H4 (cell line): Measurements from ENCODE around the gene ZNF610. TPM values are rescaled to one million over a fixed set of nuclear protein-coding genes. Genes with fewer than 3 reads are reported as not detected.

Experiments
- DNase-seq: peaks from one replicate; pipeline ENCODE4 v3.0.0-alpha.2; 2015; ENCODE audit warnings: low spot score
- total RNA-seq: library from RNA; depleted of rRNA; stranded (reverse); fragments of >200 nt; shearing (Covaris generic); gene quantifications from 2 replicates; pipeline ENCODE4 v1.2.3, GENCODE V29; 2014; rRNA removed

The ZNF610 gene
- total RNA-seq, 1 experiment from 2014 or later = 1.1 TPM

DNA sequence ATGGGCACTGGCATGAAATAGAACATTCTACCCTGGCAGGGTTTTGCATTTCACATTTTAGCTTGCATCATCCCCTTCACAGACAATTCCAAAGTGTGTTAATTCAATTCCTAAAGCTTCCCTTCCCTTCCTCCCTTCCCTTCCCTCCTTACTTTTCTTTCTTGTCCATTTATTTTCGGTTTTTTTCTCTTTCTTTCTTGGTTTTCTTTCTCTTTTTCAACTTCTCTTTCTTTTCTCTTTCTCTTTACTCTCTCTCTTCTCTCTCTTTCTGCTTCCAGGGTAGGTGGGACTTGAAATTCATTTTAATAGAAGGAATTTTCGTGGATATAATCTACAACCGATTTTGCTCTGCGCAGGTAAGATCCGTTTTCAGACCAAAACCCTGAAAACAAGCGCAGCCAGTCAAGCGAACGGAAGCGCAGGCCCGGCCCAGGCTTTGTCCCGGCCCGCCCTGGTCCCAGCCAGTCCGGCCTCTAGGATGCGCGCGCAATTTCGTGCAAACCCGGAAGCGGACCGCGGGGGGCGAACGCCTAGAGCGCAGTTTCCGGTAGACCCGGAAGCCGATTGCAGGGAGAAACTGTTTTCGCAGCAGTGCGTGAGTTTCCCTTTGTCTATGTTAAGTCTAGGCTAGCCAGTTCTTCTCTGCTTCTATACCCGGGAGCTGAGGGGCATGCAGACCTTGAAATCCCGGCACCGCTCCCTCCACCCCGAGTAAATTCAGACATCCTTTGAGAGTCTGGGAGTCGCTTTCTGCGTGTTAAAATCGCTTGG, 61.5 kb downstream of the ZNF610 start, which contains the start of gene ZNF528:
ZNF528 (plus strand) TSS at position 540 of the 771 bp plus-strand sequence. CDS start 4,165 bp downstream, outside the sequence.
- DNase-seq = peak; percentile 93

DNA sequence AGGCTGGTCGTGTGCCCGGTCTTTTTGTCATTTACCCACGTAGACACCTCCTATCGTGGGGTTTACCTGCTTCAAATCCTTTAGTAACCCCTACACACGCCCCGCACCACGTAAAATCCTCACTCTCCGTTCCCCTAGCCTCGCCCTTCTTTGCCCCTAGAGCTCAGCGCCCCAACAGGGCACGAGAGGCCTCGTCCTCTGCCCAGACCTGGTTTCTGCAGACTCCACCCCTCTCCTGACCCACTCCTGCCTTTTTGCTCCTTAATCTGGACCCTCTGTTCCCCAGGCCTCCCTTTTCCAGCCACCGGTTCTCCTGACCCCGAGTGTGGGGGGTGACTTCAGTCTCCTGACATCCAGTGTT, 62.0 kb downstream of the ZNF610 start:
- DNase-seq = no peak

- no peak for DNase-seq
These were observed 74.2 kb downstream of the ZNF610 start for GRCh38 chr19:52410276-52410675.

DNA sequence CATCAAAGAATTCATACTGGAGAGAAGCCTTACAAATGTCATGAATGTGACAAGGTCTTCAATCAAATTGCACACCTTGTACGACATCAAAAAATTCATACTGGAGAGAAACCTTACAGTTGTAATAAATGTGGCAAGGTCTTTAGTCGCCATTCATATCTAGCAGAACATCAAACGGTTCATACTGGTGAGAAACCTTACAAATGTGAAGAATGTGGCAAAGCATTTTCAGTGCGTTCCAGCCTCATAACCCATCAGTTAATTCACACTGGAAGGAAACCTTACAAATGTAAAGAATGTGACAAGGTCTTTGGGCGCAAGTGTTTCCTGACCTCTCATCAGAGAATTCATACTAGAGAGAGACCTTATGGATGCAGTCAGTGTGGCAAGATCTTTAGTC, 79.7 kb downstream of the ZNF610 start:
- no peak for DNase-seq

Other genes with a start within 250 kb of the ZNF610 start
- 18.1 and 22.0 TPM in 2 replicates for gene ZNF841, start 240.5 kb upstream of the ZNF610 start, total RNA-seq
- gene ZNF616, start 196.3 kb upstream of the ZNF610 start, total RNA-seq = 12.4 and 14.0 TPM in 2 replicates
- 3.4 and 8.4 TPM in 2 replicates for gene ZNF836, start 164.6 kb upstream of the ZNF610 start, total RNA-seq
- gene PPP2R1A, start 146.2 kb upstream of the ZNF610 start, total RNA-seq = 225 and 236 TPM in 2 replicates
- 12.2 and 15.3 TPM in 2 replicates for gene ZNF766, start 66.7 kb upstream of the ZNF610 start, total RNA-seq
- 24.3 and 37.6 TPM in 2 replicates for gene ZNF480, start 39.1 kb upstream of the ZNF610 start, total RNA-seq
- 0.50 and 1.0 TPM in 2 replicates for gene ZNF880, start 33.7 kb downstream of the ZNF610 start, total RNA-seq
- gene ZNF528, start 61.6 kb downstream of the ZNF610 start, total RNA-seq = 12.0 and 20.0 TPM in 2 replicates
- gene ZNF534, start 92.9 kb downstream of the ZNF610 start, total RNA-seq = not detected in 2 replicates
- 0.33 TPM in 1 of 2 replicates, not detected in the other for gene ZNF578, start 117.3 kb downstream of the ZNF610 start, total RNA-seq
- gene ZNF808, start 191.4 kb downstream of the ZNF610 start, total RNA-seq = 9.1 and 11.6 TPM in 2 replicates
- gene ZNF701, start 234.0 kb downstream of the ZNF610 start, total RNA-seq = 5.4 and 6.8 TPM in 2 replicates